Neural cell (in vitro differentiated cells): ENCODE results near the gene BICDL1.

ENCODE experiments used
- CTCF ChIP-seq: fragments of 450-650 bp; IDR thresholded peaks from 2 replicates; pipeline ENCODE4 v1.5.1; 2014; ENCODE audit warnings: antibody characterized with exemption, mild to moderate bottlenecking, moderate library complexity; ENCODE audit not compliant: poor library complexity, severe bottlenecking
- EP300 ChIP-seq: fragments of 450-650 bp; conservative IDR thresholded peaks from 2 replicates; pipeline ENCODE4 v1.6.1; 2014; ENCODE audit warnings: antibody characterized with exemption, mild to moderate bottlenecking, moderate library complexity; ENCODE audit not compliant: poor library complexity, severe bottlenecking
- MXI1 ChIP-seq: fragments of 450-650 bp; conservative IDR thresholded peaks from 2 replicates; pipeline ENCODE4 v1.6.1; 2014; ENCODE audit warnings: antibody characterized with exemption, mild to moderate bottlenecking; ENCODE audit not compliant: poor library complexity, severe bottlenecking

- TF ChIP-seq CTCF = no peak
- no peak for TF ChIP-seq MXI1
- no peak for TF ChIP-seq EP300
Measured at GRCh38 chr12:120115692-120116440, 126.8 kb downstream of the BICDL1 start.
